ENCODE results near the gene CCT4. TPM values are rescaled to one million over a fixed set of nuclear protein-coding genes. Genes with fewer than 3 reads are reported as not detected.

Gene CCT4
- total and polyA plus RNA-seq, 7 experiments from 2014 or later = 84.2 to 177 (median 103) TPM

GRCh38 chr2:61833971-61834370 lies 54.5 kb downstream of the CCT4 start:
- CTCF ChIA-PET = no interaction called here
- no peak overlapping the region for H3K27ac Mint-ChIP-seq
- POLR2A ChIA-PET = interaction anchor here (0.6 kb wide), 1 partner anchor 1218 kb away, joined by 3 read pairs; no protein-coding TSS in a partner anchor

GRCh38 chr2:61832183-61832841 lies 56.1 kb downstream of the CCT4 start:
- no peak overlapping the region for H3K4me3 Mint-ChIP-seq
- Histone ChIP-seq H3K9me3 (ENCODE audit: control insufficient read depth in 2 of 3, low read length in 3 of 3) (no peaks in the 10 kb centered on the region), H3K4me1 (ENCODE audit: control insufficient read depth in 2 of 2, insufficient read depth in 2 of 2, low read length in 2 of 2) (no peaks in the 10 kb centered on the region), H3K4me3 (ENCODE audit: low read length) (no peak overlapping the region), H3K36me3 (ENCODE audit: control insufficient read depth in 2 of 3, insufficient read depth in 3 of 3, low read length in 3 of 3) (no peaks in the 10 kb centered on the region), H3K27ac (ENCODE audit: low read depth, low read length) (no peak overlapping the region), H3K27me3 (ENCODE audit: control insufficient read depth in 2 of 2, insufficient read depth in 2 of 2, low read length in 2 of 2) (no peaks in the 10 kb centered on the region)
- peak overlapping the region in 2 of 9 donors; percentile 21 to 54 for H3K27ac Mint-ChIP-seq
- ChIA-PET CTCF (interaction anchor here (0.6 kb wide), 1 partner anchor 138 kb away, joined by 3 read pairs; no protein-coding TSS in a partner anchor), POLR2A (no interaction called here)
- no peak for DNase-seq
- no peaks in the 10 kb centered on the region for H3K27me3 Mint-ChIP-seq
- peaks cover 0 to 3% (median 0%) of the 10 kb centered on the region in 11 donors for H3K9me3 Mint-ChIP-seq
- no peaks in the 10 kb centered on the region for H3K4me1 Mint-ChIP-seq
- peaks cover 4 to 21% (median 7%) of the 10 kb centered on the region in 5 donors for H3K36me3 Mint-ChIP-seq
- intact Hi-C loops (cut with micrococcal nuclease) = no loop called here
- ATAC-seq = no peak

More at GRCh38 chr2:61833971-61834370, 54.5 kb downstream of the CCT4 start:
- H3K4me3 Mint-ChIP-seq = no peak overlapping the region
- no peaks in the 10 kb centered on the region for H3K4me1 Mint-ChIP-seq
- DNase-seq (no peak), ATAC-seq (no peak)
- H3K36me3 Mint-ChIP-seq = peaks cover 3 to 21% (median 6%) of the 10 kb centered on the region in 5 donors
- Histone ChIP-seq H3K4me3 (ENCODE audit: low read length) (no peak overlapping the region), H3K36me3 (ENCODE audit: control insufficient read depth in 2 of 3, insufficient read depth in 3 of 3, low read length in 3 of 3) (no peaks in the 10 kb centered on the region), H3K4me1 (ENCODE audit: control insufficient read depth in 2 of 2, insufficient read depth in 2 of 2, low read length in 2 of 2) (no peaks in the 10 kb centered on the region), H3K27me3 (ENCODE audit: control insufficient read depth in 2 of 2, insufficient read depth in 2 of 2, low read length in 2 of 2) (no peaks in the 10 kb centered on the region), H3K9me3 (ENCODE audit: control insufficient read depth in 2 of 3, low read length in 3 of 3) (no peaks in the 10 kb centered on the region), H3K27ac (ENCODE audit: low read depth, low read length) (no peak overlapping the region)
- intact Hi-C loops (cut with micrococcal nuclease) = no loop called here
- peaks cover 0 to 3% (median 0%) of the 10 kb centered on the region in 11 donors for H3K9me3 Mint-ChIP-seq
- no peaks in the 10 kb centered on the region for H3K27me3 Mint-ChIP-seq

GRCh38 chr2:61822255-61822654 lies 66.2 kb downstream of the CCT4 start:
- Mint-ChIP-seq H3K36me3 (peaks cover 0 to 4% (median 0%) of the 10 kb centered on the region in 5 donors), H3K4me3 (no peak overlapping the region), H3K27ac (no peak overlapping the region), H3K27me3 (peaks cover 0 to 6% (median 0%) of the 10 kb centered on the region in 5 donors), H3K9me3 (no peaks in the 10 kb centered on the region), H3K4me1 (no peaks in the 10 kb centered on the region)
- no peaks in the 10 kb centered on the region for H3K36me3 ChIP-seq (ENCODE audit: control insufficient read depth in 2 of 3, insufficient read depth in 3 of 3, low read length in 3 of 3)
- H3K4me1 ChIP-seq (ENCODE audit: control insufficient read depth in 2 of 2, insufficient read depth in 2 of 2, low read length in 2 of 2) = no peaks in the 10 kb centered on the region
- intact Hi-C loops (cut with micrococcal nuclease) = no loop called here
- no peak overlapping the region for H3K4me3 ChIP-seq (ENCODE audit: low read length)
- H3K9me3 ChIP-seq (ENCODE audit: control insufficient read depth in 2 of 3, low read length in 3 of 3) = no peaks in the 10 kb centered on the region
- ATAC-seq (no peak), DNase-seq (no peak)
- POLR2A ChIA-PET = no interaction called here
- H3K27me3 ChIP-seq (ENCODE audit: control insufficient read depth in 2 of 2, insufficient read depth in 2 of 2, low read length in 2 of 2) = no peaks in the 10 kb centered on the region
- H3K27ac ChIP-seq (ENCODE audit: low read depth, low read length) = no peak overlapping the region
- CTCF ChIA-PET = no interaction called here

Other genes starting within 250 kb of the CCT4 start
- 1 to 10 TPM; 2.0 to 4.7 (median 4.0) TPM for gene FAM161A, start 34.6 kb downstream of the CCT4 start, total RNA-seq
- 1 to 10 TPM; 1.9 to 2.1 TPM for gene FAM161A, start 34.6 kb downstream of the CCT4 start, polyA plus RNA-seq
- gene COMMD1, start 17.0 kb upstream of the CCT4 start, total RNA-seq = 10 to 100 TPM; 15.6 to 28.3 (median 20.8) TPM
- 10 to 100 TPM; 56.0 to 65.3 TPM for gene COMMD1, start 17.0 kb upstream of the CCT4 start, polyA plus RNA-seq

Data from naive thymus-derived CD4-positive, alpha-beta T cell (primary cell).